GM12872 (cell line): ENCODE measurements around the gene SH2D6.

Experiments used
- TF ChIP-seq, protein P1 (sequence below): IDR thresholded peaks from 3 replicates; pipeline ENCODE4 v1.5.1; 2011; ENCODE audit warnings: low read depth, mild to moderate bottlenecking, low read length, moderate library complexity; ENCODE audit not compliant: insufficient read depth

SH2D6 gene

GRCh38 chr2:85410584-85411404 is 7.7 kb upstream of the SH2D6 start:
- TF ChIP-seq, protein P1, sequence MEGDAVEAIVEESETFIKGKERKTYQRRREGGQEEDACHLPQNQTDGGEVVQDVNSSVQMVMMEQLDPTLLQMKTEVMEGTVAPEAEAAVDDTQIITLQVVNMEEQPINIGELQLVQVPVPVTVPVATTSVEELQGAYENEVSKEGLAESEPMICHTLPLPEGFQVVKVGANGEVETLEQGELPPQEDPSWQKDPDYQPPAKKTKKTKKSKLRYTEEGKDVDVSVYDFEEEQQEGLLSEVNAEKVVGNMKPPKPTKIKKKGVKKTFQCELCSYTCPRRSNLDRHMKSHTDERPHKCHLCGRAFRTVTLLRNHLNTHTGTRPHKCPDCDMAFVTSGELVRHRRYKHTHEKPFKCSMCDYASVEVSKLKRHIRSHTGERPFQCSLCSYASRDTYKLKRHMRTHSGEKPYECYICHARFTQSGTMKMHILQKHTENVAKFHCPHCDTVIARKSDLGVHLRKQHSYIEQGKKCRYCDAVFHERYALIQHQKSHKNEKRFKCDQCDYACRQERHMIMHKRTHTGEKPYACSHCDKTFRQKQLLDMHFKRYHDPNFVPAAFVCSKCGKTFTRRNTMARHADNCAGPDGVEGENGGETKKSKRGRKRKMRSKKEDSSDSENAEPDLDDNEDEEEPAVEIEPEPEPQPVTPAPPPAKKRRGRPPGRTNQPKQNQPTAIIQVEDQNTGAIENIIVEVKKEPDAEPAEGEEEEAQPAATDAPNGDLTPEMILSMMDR: no peak

GRCh38 chr2:85411405-85411748 is 7.1 kb upstream of the SH2D6 start:
- TF ChIP-seq, protein P1: no peak

DNA sequence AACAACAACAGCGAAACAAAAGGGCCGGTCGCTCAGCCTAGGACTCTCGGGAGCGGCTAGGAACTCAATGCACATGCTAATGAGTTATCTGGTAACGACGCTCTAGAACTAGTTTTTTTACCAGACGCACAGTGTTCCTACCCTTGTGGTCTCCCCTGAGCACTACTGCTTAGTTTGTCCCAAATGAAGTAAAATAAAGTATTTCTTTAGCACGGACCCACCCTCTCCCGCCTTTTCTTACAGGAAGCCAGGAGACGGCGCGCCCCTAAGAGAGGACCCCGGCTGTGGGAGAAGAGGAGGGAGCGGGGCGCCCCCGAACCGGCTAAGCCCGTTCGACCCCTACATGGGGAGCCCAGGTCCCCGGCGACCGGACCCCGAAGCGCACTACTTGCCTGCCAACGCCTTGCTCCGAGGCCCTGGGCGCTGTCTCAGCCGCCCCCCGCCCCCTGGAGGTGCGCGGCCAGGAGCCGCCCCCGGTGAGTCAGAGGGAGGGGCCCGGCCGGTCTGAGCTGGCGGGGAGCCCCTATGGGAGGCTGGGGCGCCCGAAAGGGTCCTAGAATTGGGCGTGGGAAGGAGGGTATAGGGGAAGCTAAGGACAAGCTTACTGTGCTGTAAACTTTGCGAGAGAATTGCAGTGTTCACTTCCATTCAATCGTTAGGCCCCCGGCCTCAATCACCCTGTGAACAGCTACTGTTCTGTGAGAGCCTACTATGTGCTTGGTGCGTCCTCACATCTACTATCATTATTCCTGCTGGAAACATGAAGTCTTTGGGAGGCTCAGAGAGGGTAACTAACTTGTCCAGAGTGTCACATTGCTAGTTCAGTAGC is 4.7 kb upstream of the SH2D6 start:
- TF ChIP-seq, protein P1: no peak

- TF ChIP-seq, protein P1: no peak
These were observed 3.6 kb upstream of the SH2D6 start for GRCh38 chr2:85414761-85415553.

DNA sequence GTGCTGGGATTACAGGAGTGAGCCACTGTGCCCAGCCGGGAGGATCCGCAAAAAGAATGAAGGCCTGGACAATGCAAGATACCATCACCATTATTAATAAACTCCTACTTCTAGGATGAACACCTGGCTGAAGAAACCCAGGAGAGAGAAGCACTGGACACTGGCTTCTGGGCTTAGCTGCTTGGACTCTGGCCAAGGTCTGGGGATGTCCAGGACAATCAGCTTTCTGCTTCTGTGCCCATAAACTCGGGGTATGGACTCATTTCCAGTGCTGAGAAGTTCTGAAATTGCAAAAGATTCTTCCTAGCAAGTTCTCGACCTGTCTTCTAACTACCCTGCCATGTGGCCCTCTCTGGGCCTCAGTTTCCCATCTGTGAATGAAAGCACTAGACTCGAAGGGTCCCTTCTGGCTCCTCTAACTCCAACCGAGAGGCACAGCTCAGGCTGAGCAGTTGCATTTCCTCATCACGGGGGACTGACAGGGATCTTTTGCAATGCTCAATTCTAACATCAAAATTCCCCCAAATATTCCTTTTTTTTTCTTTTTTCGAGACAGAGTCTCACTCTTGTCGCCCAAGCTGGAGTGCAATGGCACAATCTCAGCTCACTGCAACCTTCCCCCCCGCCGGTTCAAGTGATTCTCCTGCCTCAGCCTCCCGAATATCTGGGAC is 2.4 kb upstream of the SH2D6 start:
- TF ChIP-seq, protein P1: no peak

DNA sequence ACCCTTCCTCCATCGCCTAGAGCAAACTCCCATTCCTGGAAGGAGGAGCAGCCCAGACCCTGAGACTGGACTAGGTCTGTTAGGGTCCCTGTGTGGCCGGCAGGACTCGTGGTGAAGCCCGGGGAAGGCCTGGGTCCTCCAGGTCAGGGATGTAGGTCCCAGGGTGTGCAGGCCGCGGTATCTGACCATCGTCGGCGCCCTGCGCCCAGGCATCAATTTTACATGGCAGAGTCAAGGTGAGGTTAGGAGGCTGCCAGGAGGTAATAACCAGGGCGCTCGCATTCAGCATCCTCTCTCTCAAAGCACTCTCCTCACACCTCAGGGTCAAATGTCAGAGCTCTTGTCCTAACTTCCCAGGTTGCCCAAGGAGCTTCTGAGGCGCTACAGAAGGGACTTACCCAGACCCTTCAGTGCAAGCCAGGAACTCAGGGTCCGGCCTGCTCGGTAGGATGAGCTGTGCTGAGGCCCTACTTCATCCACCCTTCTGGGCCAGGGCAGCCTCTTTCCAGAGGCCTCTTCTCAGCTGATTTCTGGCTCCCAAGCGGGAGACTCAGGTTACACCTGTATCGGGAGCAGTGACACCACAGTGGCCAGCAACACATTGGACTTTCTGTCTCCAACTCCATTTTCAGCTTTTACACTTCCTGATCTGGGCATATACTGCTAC is 628 bp downstream of the SH2D6 start:
- TF ChIP-seq, protein P1: no peak
